NCI-H146 (cell line): ENCODE data around the gene PSMD6.

ENCODE experiments used
- DNase-seq: peaks from one replicate; lab custom pipeline; 2025; lab: John Stamatoyannopoulos, UW

The PSMD6 gene

DNA sequence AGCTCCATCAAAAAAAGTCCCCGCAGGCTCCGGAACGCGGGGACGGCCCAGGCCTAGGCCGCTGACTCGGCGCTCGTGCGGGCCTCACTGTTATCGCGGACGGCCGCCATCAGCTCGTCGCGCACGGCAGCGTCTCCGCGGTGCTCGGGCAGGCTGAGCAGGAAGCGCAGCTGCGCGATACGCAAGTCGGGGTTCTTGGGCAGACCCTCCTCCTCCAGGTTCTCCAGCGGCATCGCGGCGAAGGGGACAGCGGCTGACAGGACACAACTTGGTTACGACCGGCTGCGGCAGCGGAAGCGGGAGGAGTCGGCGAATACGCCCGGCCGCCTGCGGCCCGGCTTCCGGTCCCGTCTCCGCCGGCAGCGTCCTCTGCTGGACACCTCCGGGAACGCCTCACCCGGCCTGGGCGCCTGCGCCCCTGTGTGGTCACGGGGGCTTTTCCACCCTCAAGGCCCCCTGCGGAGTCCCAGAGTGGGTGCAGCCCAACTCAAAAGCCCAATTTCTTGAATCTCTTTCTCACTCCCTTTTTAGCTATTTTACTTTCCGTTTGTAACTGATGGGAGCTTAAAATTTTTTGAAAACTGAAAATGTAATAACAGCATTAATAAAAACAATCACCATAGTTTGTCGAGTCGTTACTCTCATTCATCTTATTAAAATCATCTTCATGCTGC lies at the start of gene PSMD6:
Gene PSMD6, minus strand, starts transcription at position 308 of the 674 bp plus-strand sequence. Its CDS starts 75 bp downstream, at position 233.
- peak; percentile 72 for DNase-seq

GRCh38 chr3:64072126-64072525 lies 48.8 kb upstream of the PSMD6 start:
- DNase-seq, result no peak

- DNase-seq, result no peak
These were observed 47.4 kb upstream of the PSMD6 start for GRCh38 chr3:64070704-64071103.

DNA sequence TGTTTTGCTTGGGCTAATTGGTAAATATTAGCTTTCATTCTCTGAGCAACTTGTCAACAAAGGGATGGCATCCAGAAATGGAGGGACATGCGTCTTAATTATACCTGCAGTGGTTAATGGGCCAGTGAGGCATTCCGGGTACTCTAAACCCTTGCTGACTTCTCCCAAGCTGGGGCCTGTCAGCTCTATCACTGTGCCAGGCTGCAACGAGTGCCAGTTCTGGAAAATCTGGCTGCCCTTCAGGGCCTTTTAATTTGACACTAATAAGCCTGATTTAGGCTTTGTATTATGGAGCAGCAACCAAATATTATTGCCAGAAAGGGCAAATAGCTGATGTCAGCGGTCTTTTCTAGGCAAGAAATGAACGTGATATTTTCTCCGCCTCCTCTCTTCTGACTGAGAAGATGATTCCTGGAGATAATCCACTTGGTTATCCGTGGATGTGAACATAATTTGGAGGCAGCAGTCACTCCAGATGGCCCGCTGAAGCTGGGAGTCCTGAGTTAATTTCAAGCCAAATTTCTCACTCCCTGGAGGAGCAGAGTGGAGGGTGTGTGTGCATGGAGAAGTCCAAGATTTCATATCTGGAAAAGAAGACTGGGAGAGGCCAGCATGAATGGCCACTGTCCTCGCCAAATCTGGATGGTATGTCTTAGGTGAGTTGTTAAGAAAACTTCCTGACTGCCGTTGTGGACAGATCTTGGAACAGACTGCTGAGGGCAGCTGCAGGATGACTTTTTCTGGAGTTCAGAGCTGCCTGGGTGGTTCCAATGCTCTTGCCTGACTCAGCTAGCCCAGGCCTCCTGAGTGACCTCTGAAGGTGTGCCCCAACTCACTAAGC lies 44.4 kb upstream of the PSMD6 start:
- DNase-seq, result no peak

- no peak for DNase-seq
These were observed 41.5 kb upstream of the PSMD6 start for GRCh38 chr3:64064804-64065203.

- no peak for DNase-seq
These were observed 40.7 kb upstream of the PSMD6 start for GRCh38 chr3:64063983-64064438.

- DNase-seq, result peak; percentile 10
These were observed 40.1 kb upstream of the PSMD6 start for GRCh38 chr3:64063207-64063982.

- DNase-seq, result no peak
These were observed 38.3 kb upstream of the PSMD6 start for GRCh38 chr3:64061628-64062027.

GRCh38 chr3:64059484-64060175 lies 36.3 kb upstream of the PSMD6 start:
- DNase-seq, result no peak

DNA sequence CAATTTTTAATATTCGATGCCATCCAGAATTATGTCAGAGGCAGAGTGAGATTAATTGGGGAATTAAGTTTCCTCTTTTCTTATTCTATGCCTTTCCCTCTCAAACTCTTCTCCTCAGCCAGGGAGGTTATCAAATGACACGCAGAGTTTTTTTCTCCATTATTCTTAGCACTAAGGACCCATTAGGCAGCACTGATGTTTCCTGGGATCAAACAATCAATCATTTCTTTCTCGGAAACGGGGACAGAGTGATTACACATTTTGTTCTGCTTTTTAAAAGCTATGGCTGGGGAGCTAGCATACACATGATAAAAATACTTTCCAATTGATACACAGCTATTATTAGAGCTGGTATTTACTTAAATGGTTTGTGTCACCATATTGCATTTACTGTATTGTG lies 35.3 kb upstream of the PSMD6 start:
- no peak for DNase-seq

DNA sequence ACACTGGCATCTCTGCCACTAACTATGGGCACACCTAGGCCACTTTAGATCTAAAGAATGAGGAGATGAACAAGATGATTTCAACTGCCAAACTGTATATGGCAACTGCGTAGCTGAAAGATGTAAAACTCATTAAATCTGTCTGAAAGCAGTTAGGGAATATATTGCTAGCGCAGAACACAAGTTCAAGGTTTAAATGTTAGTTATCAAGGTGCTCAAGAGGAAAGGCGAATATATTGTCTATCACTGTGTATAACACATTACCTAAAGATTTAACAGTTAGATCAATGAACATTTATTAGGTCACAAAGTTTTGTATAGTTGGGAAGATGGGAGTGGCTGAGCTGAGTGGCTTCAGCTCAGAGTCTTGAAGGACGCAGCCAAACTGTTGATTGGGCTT lies 33.9 kb upstream of the PSMD6 start:
- no peak for DNase-seq

DNA sequence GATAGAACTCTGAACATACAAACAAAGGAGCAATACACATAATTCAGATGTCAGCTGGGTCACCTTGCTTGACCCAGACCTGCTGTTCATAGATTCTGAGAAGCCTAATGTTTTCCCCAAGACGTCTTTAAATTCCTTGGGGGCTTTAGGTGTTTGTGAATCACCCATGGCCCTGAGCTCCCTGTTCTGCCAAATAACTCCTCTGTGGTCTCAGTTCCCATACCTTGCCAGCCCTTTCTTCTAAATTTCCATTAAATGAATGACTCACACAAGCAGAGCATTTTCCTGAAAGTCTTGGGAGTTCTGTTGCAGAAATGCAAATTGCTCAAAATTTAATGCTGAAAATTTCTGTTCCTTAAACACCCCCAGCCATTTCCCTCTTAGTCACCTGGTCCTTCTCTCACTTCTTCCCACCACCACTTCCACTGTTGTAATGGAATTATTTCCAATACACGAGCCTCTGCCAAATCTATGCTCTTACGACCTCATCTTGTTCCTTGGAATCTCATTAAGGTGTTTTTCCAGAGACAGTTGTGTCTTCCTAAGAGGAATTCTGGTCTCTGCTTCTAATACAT lies 33.4 kb upstream of the PSMD6 start:
- DNase-seq, result no peak

DNA sequence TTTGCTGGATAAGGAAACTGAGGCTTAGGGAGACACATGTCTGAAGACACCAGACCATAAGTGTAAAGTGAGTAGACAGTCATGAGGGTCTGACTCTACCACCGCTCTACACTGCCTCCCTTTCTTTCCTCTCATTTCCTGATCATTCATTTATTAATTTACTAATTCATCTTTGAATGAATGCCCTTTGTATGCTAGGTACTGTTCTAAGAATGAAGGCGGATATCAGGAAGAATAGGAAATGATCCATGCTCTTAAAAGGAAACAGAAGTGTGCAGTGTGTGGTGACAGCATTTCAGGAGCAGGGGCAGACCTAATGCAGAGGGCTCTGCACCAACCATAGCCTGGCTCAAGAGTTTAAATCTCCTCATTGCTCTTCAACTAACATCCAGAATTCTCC lies 31.8 kb upstream of the PSMD6 start:
- DNase-seq, result no peak

GRCh38 chr3:64054488-64054887 lies 31.2 kb upstream of the PSMD6 start:
- no peak for DNase-seq

DNA sequence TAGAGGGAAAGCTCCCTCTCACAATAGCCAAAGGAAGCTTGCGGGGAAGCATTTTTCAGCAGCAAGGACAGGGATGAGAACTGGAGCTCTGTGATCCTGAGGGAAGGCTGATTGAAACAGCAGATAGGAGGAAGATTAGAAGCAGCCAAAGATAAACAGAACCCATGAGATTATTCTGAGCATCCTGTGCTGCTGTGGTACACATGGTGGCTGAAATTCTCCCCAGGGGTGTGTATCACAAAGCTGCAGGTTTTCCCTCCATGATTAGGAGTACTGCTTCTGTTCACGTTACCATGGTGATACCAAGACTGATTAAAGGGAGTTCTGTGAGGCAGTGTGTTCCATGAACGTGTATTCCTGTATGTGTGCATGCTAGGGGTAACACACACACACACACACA lies 30.3 kb upstream of the PSMD6 start:
- DNase-seq, result peak; percentile 30

GRCh38 chr3:64053117-64053516 lies 29.8 kb upstream of the PSMD6 start:
- no peak for DNase-seq

GRCh38 chr3:64049832-64050231 lies 26.5 kb upstream of the PSMD6 start:
- DNase-seq, result no peak

DNA sequence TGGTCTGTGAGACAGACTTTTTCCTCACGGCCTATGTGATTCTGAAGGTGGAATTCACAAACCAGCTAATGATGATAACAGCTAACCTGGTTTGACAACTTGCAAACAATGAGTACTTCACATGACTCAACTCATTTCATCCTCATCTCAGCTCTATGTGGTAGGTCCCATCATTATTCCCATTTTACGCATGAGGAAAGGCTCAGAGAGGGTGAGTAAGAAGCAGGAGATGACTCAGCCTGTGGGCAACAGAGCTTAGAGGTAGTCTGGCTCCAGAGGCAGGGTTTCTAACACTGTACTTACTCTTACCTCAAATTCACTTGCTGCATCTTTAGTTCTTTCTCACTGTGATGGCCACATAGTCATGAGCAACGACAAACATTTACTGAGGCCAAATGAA lies 25.8 kb upstream of the PSMD6 start:
- DNase-seq, result no peak

DNA sequence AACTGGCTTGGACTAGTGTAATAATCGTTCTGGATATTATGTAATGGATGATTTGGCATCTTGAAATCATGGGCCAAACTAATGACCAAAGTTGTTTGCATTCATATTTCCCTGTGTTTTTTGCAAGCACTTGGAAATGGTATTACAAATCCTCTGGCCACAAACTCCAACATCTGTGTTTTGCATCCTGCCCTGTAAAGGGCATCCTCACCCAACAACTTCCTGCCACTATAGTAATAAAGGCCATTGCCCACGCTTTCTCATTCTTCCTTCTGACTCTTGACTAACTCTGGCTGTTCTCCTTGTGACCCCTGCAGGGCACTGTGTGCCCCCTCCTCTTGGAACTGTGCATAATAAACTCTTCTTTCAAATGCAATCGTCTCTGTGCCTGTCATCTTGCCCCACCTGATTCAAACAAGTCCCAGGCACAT lies 25.4 kb upstream of the PSMD6 start:
- DNase-seq, result no peak

DNA sequence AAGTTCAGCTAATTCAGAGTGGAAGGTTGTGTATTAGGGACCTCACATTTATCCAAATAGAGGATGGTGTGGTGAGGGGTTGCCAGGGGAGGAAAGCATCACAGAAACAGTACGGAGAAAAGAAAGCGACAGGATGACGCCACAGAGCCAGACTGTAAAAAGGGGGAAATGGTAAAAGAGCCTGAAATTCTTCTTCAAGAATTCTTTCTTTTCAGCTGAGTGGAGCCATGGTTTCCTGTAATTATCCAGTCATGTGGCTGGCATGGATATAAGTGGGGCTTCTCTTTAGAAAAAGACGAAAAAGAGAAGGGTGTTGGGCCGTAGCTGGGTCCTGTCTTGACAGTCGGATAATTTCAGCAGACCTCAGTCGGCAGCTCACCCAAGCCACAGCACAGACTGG lies 24.5 kb upstream of the PSMD6 start:
- DNase-seq, result no peak

GRCh38 chr3:64046996-64047594 lies 23.8 kb upstream of the PSMD6 start:
- DNase-seq, result no peak
